Esophagus (tissue), 2 donors: Measurements from ENCODE around the gene KCNRG. TPM values are rescaled to one million over a fixed set of nuclear protein-coding genes. Genes with fewer than 3 reads are reported as not detected.

Experiments
- H3K27ac ChIP-seq, 2 donors: one replicate each; pipeline ENCODE4 v1.5.1; 2013; ENCODE audit warnings: low read depth in 2 of 2, mild to moderate bottlenecking in 2 of 2, inconsistent platforms in 1 of 2, low read length in 1 of 2, moderate library complexity in 1 of 2
- H3K27me3 ChIP-seq, 2 donors: one replicate each; pipeline ENCODE4 v1.6.1; 2013; ENCODE audit warnings: low read length in 2 of 2, control low read depth in 1 of 2, mild to moderate bottlenecking in 1 of 2; ENCODE audit not compliant: insufficient read depth in 2 of 2, control insufficient read depth in 1 of 2
- H3K36me3 ChIP-seq, 2 donors: one replicate each; pipeline ENCODE4 v1.6.1; 2013; ENCODE audit warnings: low read length in 1 of 2; ENCODE audit not compliant: control insufficient read depth in 2 of 2, insufficient read depth in 2 of 2
- H3K4me1 ChIP-seq, 2 donors: one replicate each; pipeline ENCODE4 v1.6.1; 2013; ENCODE audit warnings: low read length in 1 of 2; ENCODE audit not compliant: control insufficient read depth in 2 of 2, insufficient read depth in 2 of 2
- H3K4me3 ChIP-seq, 2 donors: one replicate each; pipeline ENCODE4 v1.5.1; 2013; ENCODE audit warnings: low read length in 2 of 2, mild to moderate bottlenecking in 2 of 2, low read depth in 1 of 2, moderate library complexity in 1 of 2
- H3K9me3 ChIP-seq, 2 donors: one replicate each; pipeline ENCODE4 v1.6.1; 2013; ENCODE audit warnings: mild to moderate bottlenecking in 2 of 2, low read depth in 1 of 2, low read length in 1 of 2, moderate library complexity in 1 of 2; ENCODE audit not compliant: control insufficient read depth in 2 of 2, insufficient read depth in 1 of 2
- WGBS, 2 donors: extraction: QIAGEN DNeasy Blood & Tissue Kit; methylation state at CpG; one replicate each; pipeline ENCODE4 v1.1.7; 2013; 5-methylcytosine and 5-hydroxymethylcytosine counted together
- polyA plus RNA-seq, 2 donors: library from polyadenylated mRNA; stranded (reverse); fragments of 200-250 nt; gene quantifications; one replicate each; pipeline ENCODE4 v1.2.3, GENCODE V29; 2013
- donor health status: healthy with polysubstance abuse.
- donor health status: Bipolar disorder and iron deficiency.

The KCNRG gene
- polyA plus RNA-seq, 2 donors, result 0.59 to 0.79 TPM

DNA sequence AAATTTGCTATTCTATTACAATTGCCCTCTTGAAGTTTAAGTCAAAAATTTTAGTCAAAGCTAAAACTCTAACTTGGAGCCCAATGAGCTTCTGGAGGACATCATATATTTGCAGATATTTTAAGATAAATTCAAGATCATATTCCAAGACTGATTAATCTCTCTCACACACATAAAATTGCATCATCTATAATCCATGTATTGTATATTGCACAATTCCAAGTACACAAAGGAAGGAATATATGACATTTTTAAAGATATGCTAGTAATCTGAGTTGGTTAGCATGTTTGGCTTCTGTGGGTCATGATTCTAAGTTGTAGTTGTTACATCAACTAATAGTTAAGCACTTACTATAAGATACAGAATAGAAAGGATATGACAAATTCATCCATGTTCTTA, 53.3 kb downstream of the KCNRG start:
- Histone ChIP-seq H3K27ac (no peak overlapping the region), H3K27me3 (no peaks in the 10 kb centered on the region), H3K9me3 (no peaks in the 10 kb centered on the region), H3K4me3 (no peak overlapping the region), H3K4me1 (peaks cover 0 to 2% of the 10 kb centered on the region in 2 donors), H3K36me3 (peaks cover 0 to 2% of the 10 kb centered on the region in 2 donors)

DNA sequence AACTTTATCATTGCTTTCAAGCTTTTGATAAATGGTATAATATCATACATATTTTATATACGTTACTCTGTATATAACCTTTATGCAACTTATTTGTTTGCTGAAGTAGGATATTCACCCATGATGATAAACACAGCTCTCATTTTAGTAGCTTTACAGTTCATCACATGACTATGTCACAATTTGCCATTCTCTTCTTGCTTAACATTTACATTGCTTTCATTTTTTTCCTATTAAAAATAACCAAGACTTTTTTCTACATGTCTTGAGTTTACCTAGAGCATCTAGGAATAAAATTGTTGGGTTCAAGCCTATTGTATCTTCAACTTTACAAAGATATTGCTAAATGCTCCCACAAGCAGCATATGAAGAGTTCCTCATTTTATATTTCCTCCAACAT, 54.0 kb downstream of the KCNRG start:
- Histone ChIP-seq H3K9me3 (no peaks in the 10 kb centered on the region), H3K27ac (no peak overlapping the region), H3K27me3 (no peaks in the 10 kb centered on the region), H3K4me3 (no peak overlapping the region), H3K36me3 (peaks cover 0 to 2% of the 10 kb centered on the region in 2 donors), H3K4me1 (peaks cover 0 to 2% of the 10 kb centered on the region in 2 donors)
- WGBS, 2 donors, result 89 to 92% methylated on average over 1 of the region's 1 CpG

DNA sequence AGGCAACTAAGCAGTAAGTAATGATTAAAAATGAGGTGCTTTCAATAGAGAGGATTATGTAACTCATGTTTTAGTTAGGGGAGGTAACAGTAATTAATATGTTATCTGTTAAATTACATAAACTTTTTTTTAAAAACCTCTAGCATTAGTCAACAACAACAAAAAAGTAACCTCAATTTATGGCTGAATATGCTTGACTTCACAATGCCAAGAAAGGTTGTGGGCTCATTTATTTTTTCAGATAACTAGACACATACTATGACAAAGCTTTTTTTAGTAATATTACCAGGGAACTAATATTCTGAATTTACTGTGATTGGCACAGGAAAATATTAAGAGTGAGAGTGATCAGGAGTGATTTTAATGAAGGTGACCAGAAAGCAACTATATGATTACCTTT, 54.9 kb downstream of the KCNRG start:
- H3K4me3 ChIP-seq, result no peak overlapping the region
- no peaks in the 10 kb centered on the region for H3K9me3 ChIP-seq
- H3K27me3 ChIP-seq, result no peaks in the 10 kb centered on the region
- H3K36me3 ChIP-seq, result peaks cover 0 to 2% of the 10 kb centered on the region in 2 donors
- no peak overlapping the region for H3K27ac ChIP-seq
- H3K4me1 ChIP-seq, result peaks cover 0 to 2% of the 10 kb centered on the region in 2 donors

Other genes with a start within 250 kb of the KCNRG start
- gene KPNA3, start 222.8 kb upstream of the KCNRG start, polyA plus RNA-seq, result 10 to 100 TPM; 11.7 to 15.0 TPM
- gene SPRYD7, start 79.1 kb upstream of the KCNRG start, polyA plus RNA-seq, result 1 to 10 TPM; 7.0 to 8.2 TPM
- gene TRIM13, start 18.4 kb upstream of the KCNRG start, polyA plus RNA-seq, result 10 to 100 TPM; 22.1 to 25.1 TPM